Panc1 (cell line): Measurements from ENCODE around the gene MAPK10. TPM values are rescaled to one million over a fixed set of nuclear protein-coding genes. Genes with fewer than 3 reads are reported as not detected.

Source experiments
- ATAC-seq: fragments of 200-7000 bp; cut with Tn5 transposase; 2 replicates; pipeline ENCODE4 v1.9.1; 2020; ENCODE audit warnings: mild to moderate bottlenecking, moderate library complexity
- BruUV-seq: library from RNA; stranded (reverse); fragments of 400-500 nt; replicated peaks from 2 replicates; lab custom pipeline; 2021; lab: Mats Ljungman, UMichigan
- CTCF ChIA-PET: fragments of 300-600 bp; sonication (Branson Sonifier 250); formaldehyde crosslinking; loops from one replicate; lab custom pipeline; 2022; ENCODE audit warnings: antibody characterized with exemption; lab: Charles Lee
- POLR2A ChIA-PET: fragments of 300-600 bp; sonication (Branson Sonifier 250); formaldehyde crosslinking; loops from one replicate; lab custom pipeline; 2022; ENCODE audit warnings: antibody characterized with exemption; lab: Charles Lee
- DNase-seq: peaks from one replicate; pipeline ENCODE4 v3.0.0-alpha.2; 2010; ENCODE audit warnings: low read depth, low spot score
- H3K27ac ChIP-seq: 2 replicates; pipeline ENCODE4 v1.5.1; 2011; ENCODE audit warnings: mild to moderate bottlenecking, low read length, inconsistent platforms
- H3K27me3 ChIP-seq: fragments of 200-500 bp; sonication (Bioruptor generic); 2 replicates; pipeline ENCODE4 v1.6.0; 2014; ENCODE audit warnings: low read length, inconsistent platforms; ENCODE audit not compliant: control insufficient read depth, insufficient read depth
- H3K36me3 ChIP-seq: fragments of 200-500 bp; sonication (Bioruptor generic); 2 replicates; pipeline ENCODE4 v1.5.1; 2014; ENCODE audit warnings: inconsistent platforms, mild to moderate bottlenecking, low read length, moderate library complexity; ENCODE audit not compliant: control insufficient read depth, insufficient read depth
- H3K4me1 ChIP-seq: 2 replicates; pipeline ENCODE4 v1.5.1; 2011; ENCODE audit warnings: inconsistent platforms, mild to moderate bottlenecking, low read length, moderate library complexity; ENCODE audit not compliant: control insufficient read depth, insufficient read depth
- H3K4me3 ChIP-seq, 2 experiments: 2 replicates each; pipeline ENCODE4 v1.5.1; 2011 to 2012; ENCODE audit warnings: low read depth in 2 of 2, low read length in 2 of 2, mild to moderate bottlenecking in 2 of 2, inconsistent platforms in 1 of 2, moderate library complexity in 1 of 2
- H3K9me3 ChIP-seq: fragments of 200-500 bp; sonication (Bioruptor generic); 2 replicates; pipeline ENCODE4 v1.5.1; 2014; ENCODE audit warnings: low read depth, mild to moderate bottlenecking, inconsistent platforms, low read length, moderate library complexity; ENCODE audit not compliant: control insufficient read depth, insufficient read depth
- POLR2AphosphoS5 ChIP-seq: IDR thresholded peaks from 2 replicates; pipeline ENCODE4 v1.6.1; 2012; ENCODE audit warnings: mild to moderate bottlenecking, low read depth, low read length, moderate library complexity
- SIN3A ChIP-seq: IDR thresholded peaks from 2 replicates; pipeline ENCODE4 v1.6.1; 2012; ENCODE audit warnings: low read depth, mild to moderate bottlenecking, low read length, moderate library complexity, borderline replicate concordance; ENCODE audit not compliant: insufficient read depth
- TCF7L2 ChIP-seq: IDR thresholded peaks from 2 replicates; pipeline ENCODE4 v1.6.1; 2011; ENCODE audit warnings: mild to moderate bottlenecking, low read depth, low read length, inconsistent platforms
- in situ Hi-C: cut with HindIII; loops from 2 replicates; pipeline ENCODE4 v1.10.0; 2016; ENCODE audit warnings: low sequenced_read_pairs, low pct_unique_long_range_greater_than_20kb
- intact Hi-C: fragments of 100-400 bp; cut with micrococcal nuclease; formaldehyde crosslinking; loops from one replicate; pipeline ENCODE4 v1.10.0; 2022; ENCODE audit not compliant: unreplicated experiment
- total RNA-seq: library from RNA; stranded (reverse); gene quantifications from one replicate; pipeline ENCODE4 v1.2.1, GENCODE V29; 2021; ENCODE audit not compliant: unreplicated experiment
- TF ChIP-seq, protein P1 (sequence below), 2 experiments: IDR thresholded peaks; 2 replicates each; pipeline ENCODE4 v1.6.1; 2011 to 2012; ENCODE audit warnings: low read depth in 2 of 2, control low read depth in 1 of 2, low read length in 1 of 2, mild to moderate bottlenecking in 1 of 2, moderate library complexity in 1 of 2; ENCODE audit not compliant: insufficient read depth in 1 of 2
- TF ChIP-seq, protein P2 (sequence below): fragments of 450-650 bp; IDR thresholded peaks from 2 replicates; pipeline ENCODE4 v1.5.1; 2017; ENCODE audit warnings: mild to moderate bottlenecking

The MAPK10 gene
- total RNA-seq, 1 experiment from 2014 or later, result 0.85 TPM

DNA sequence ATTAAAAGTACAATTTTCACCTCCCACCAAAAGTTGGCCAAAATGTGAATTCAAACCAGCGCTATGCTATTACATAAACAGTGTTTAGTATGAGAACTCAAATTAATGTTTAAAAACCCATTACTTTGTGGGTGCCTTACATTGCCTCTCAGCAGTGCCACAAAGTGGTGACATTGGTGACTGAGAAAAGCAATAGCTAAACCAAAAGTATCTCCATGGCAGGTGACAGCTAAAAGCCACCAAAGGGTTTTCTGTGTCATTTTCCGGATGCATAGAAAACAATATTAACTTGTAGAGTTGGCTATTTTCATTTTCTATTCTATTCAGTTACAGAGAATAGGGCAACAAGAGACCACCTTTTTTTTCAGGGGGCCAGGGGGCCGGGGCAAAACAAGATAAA is 261.2 kb downstream of the MAPK10 start:
- ATAC-seq, result no peak
- CTCF ChIA-PET, result no interaction called here
- no TSS peak for BruUV-seq
- intact Hi-C loops, result no loop called here
- POLR2A ChIA-PET, result no interaction called here
- H3K9me3 ChIP-seq, result no peaks in the 10 kb centered on the region
- H3K27ac ChIP-seq, result no peak overlapping the region
- H3K36me3 ChIP-seq, result no peaks in the 10 kb centered on the region
- H3K27me3 ChIP-seq, result no peaks in the 10 kb centered on the region
- H3K4me3 ChIP-seq, result no peak overlapping the region
- TF ChIP-seq, protein P1, sequence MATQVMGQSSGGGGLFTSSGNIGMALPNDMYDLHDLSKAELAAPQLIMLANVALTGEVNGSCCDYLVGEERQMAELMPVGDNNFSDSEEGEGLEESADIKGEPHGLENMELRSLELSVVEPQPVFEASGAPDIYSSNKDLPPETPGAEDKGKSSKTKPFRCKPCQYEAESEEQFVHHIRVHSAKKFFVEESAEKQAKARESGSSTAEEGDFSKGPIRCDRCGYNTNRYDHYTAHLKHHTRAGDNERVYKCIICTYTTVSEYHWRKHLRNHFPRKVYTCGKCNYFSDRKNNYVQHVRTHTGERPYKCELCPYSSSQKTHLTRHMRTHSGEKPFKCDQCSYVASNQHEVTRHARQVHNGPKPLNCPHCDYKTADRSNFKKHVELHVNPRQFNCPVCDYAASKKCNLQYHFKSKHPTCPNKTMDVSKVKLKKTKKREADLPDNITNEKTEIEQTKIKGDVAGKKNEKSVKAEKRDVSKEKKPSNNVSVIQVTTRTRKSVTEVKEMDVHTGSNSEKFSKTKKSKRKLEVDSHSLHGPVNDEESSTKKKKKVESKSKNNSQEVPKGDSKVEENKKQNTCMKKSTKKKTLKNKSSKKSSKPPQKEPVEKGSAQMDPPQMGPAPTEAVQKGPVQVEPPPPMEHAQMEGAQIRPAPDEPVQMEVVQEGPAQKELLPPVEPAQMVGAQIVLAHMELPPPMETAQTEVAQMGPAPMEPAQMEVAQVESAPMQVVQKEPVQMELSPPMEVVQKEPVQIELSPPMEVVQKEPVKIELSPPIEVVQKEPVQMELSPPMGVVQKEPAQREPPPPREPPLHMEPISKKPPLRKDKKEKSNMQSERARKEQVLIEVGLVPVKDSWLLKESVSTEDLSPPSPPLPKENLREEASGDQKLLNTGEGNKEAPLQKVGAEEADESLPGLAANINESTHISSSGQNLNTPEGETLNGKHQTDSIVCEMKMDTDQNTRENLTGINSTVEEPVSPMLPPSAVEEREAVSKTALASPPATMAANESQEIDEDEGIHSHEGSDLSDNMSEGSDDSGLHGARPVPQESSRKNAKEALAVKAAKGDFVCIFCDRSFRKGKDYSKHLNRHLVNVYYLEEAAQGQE (IDR thresholded peaks at IDR 0.05; ENCODE audit: insufficient read depth in 1 of 2, low read depth in 2 of 2, low read length in 1 of 2), result no peak
- TF ChIP-seq POLR2AphosphoS5, result no peak
- no peak for DNase-seq
- H3K4me1 ChIP-seq, result no peaks in the 10 kb centered on the region
- in situ Hi-C loops, result no loop called here

DNA sequence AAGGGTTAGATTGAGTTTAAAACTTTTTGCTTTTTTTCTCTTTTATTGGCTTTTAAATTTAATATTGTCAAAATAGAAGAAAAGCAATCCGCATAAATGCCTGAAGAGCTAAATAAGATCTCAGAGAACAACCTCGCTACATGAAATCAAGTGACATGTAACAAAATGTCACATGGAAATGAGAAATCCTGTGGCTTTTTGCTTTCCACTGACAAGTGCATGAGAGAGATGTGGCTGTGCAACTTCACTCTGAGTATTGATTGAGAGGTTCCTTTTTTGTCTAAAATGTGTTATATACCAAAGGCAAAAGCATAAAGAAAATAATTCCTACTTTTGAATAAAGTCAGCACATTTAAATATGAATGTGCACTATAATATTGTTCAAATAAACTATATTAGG is 263.5 kb downstream of the MAPK10 start:
- H3K4me1 ChIP-seq, result no peaks in the 10 kb centered on the region
- ChIA-PET POLR2A (no interaction called here), CTCF (no interaction called here)
- ATAC-seq (no peak), DNase-seq (no peak)
- TF ChIP-seq, protein P1 (IDR thresholded peaks at IDR 0.05; ENCODE audit: insufficient read depth in 1 of 2, low read depth in 2 of 2, low read length in 1 of 2), result no peak
- no peak for TF ChIP-seq TCF7L2
- no peak for TF ChIP-seq POLR2AphosphoS5
- TF ChIP-seq SIN3A, result no peak
- no TSS peak for BruUV-seq
- H3K27ac ChIP-seq, result no peak overlapping the region
- intact Hi-C loops, result no loop called here
- H3K9me3 ChIP-seq, result no peaks in the 10 kb centered on the region
- no peaks in the 10 kb centered on the region for H3K27me3 ChIP-seq
- H3K4me3 ChIP-seq, result no peak overlapping the region
- in situ Hi-C loops, result no loop called here
- H3K36me3 ChIP-seq, result no peaks in the 10 kb centered on the region

DNA sequence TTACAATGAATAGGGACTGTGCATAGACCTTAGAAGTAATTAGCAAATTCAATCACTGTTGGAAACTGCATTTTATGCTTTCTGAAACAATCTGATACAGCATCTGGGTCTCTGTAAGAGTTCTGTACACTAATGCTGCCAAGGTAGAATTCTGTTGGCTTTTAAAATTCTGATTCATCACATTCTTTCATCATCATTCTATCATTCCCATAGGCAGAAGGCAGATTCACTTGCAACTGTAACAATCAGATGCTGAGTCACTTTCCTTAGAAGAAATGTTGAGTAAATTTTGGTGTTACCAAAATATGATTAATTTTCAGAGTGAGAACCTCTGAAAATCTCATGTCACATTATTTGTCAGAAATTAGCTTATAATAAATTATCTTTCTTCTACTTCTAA is 267.2 kb downstream of the MAPK10 start:
- ATAC-seq (no peak), DNase-seq (no peak)
- Histone ChIP-seq H3K36me3 (no peaks in the 10 kb centered on the region), H3K27ac (no peak overlapping the region), H3K4me1 (no peaks in the 10 kb centered on the region), H3K4me3 (no peak overlapping the region), H3K27me3 (no peaks in the 10 kb centered on the region), H3K9me3 (no peaks in the 10 kb centered on the region)
- TF ChIP-seq, protein P1 (IDR thresholded peaks at IDR 0.05; ENCODE audit: insufficient read depth in 1 of 2, low read depth in 2 of 2, low read length in 1 of 2), result no peak
- no peak for TF ChIP-seq POLR2AphosphoS5
- TF ChIP-seq, protein P2, sequence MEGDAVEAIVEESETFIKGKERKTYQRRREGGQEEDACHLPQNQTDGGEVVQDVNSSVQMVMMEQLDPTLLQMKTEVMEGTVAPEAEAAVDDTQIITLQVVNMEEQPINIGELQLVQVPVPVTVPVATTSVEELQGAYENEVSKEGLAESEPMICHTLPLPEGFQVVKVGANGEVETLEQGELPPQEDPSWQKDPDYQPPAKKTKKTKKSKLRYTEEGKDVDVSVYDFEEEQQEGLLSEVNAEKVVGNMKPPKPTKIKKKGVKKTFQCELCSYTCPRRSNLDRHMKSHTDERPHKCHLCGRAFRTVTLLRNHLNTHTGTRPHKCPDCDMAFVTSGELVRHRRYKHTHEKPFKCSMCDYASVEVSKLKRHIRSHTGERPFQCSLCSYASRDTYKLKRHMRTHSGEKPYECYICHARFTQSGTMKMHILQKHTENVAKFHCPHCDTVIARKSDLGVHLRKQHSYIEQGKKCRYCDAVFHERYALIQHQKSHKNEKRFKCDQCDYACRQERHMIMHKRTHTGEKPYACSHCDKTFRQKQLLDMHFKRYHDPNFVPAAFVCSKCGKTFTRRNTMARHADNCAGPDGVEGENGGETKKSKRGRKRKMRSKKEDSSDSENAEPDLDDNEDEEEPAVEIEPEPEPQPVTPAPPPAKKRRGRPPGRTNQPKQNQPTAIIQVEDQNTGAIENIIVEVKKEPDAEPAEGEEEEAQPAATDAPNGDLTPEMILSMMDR, result no peak
- ChIA-PET POLR2A (no interaction called here), CTCF (no interaction called here)
- intact Hi-C loops, result no loop called here
- BruUV-seq, result no TSS peak
- in situ Hi-C loops, result no loop called here
